ENCODE results near the gene TEN1.

- TF ChIP-seq CTCF (IDR thresholded peaks at IDR 0.05) (no peak), POLR2AphosphoS5 (IDR thresholded peaks at IDR 0.05) (peak; percentile 30 to 77 (median 50)), POLR2A (IDR thresholded peaks at IDR 0.05) (no peak)
Observed at GRCh38 chr17:76036497-76037261, 57.6 kb downstream of the TEN1 start.

Data from stomach (tissue), 4 donors.